H1 (cell line): Measurements from ENCODE around the gene PPP2R3A. TPM values are rescaled to one million over a fixed set of nuclear protein-coding genes. Genes with fewer than 3 reads are reported as not detected.

ENCODE experiments used
- CTCF ChIA-PET: fragments of 300-600 bp; sonication (Branson Sonifier 250); formaldehyde crosslinking; loops from one replicate; lab custom pipeline; 2021; ENCODE audit not compliant: partially characterized antibody; lab: Charles Lee
- POLR2A ChIA-PET: fragments of 300-600 bp; sonication (Branson Sonifier 250); formaldehyde crosslinking; loops from one replicate; lab custom pipeline; 2021; ENCODE audit warnings: inconsistent platforms; ENCODE audit not compliant: partially characterized antibody; lab: Charles Lee
- DNase-seq, 2 experiments: peaks; one replicate each; pipeline versions ENCODE4 v3.0.0 to v3.0.0-alpha.2; 2010 to 2022; ENCODE audit warnings: low spot score in 2 of 2, low read depth in 1 of 2, mixed read lengths in 1 of 2
- FAIRE-seq: peaks from 2 replicates; lab custom pipeline; 2011; peaks lifted over from hg19 to GRCh38; lab: Jason Lieb, UNC
- H2AFZ ChIP-seq: 2 replicates; pipeline ENCODE4 v1.8.1; 2012; ENCODE audit warnings: low read length, inconsistent platforms
- H2AK5ac ChIP-seq: 2 replicates; pipeline ENCODE4 v1.6.1; 2013; ENCODE audit warnings: low read depth, low read length
- H2BK120ac ChIP-seq: replicated peaks from 2 replicates; pipeline ENCODE3; 2013; ENCODE audit warnings: low read depth, low read length, inconsistent platforms
- H2BK12ac ChIP-seq: 2 replicates; pipeline ENCODE4 v1.6.1; 2013; ENCODE audit warnings: low read depth, low read length
- H2BK15ac ChIP-seq: 2 replicates; pipeline ENCODE4 v1.6.1; 2013; ENCODE audit warnings: low read length
- H2BK20ac ChIP-seq: 2 replicates; pipeline ENCODE4 v1.6.1; 2013; ENCODE audit warnings: low read length
- H2BK5ac ChIP-seq: 2 replicates; pipeline ENCODE4 v1.6.1; 2013; ENCODE audit warnings: low read depth, low read length
- H3K14ac ChIP-seq: 2 replicates; pipeline ENCODE4 v1.6.1; 2013; ENCODE audit warnings: inconsistent platforms; ENCODE audit not compliant: insufficient read length
- H3K18ac ChIP-seq: 2 replicates; pipeline ENCODE4 v1.6.1; 2013; ENCODE audit warnings: low read length; ENCODE audit errors: extremely low read depth
- H3K23ac ChIP-seq: 2 replicates; pipeline ENCODE4 v1.6.1; 2013; ENCODE audit warnings: inconsistent platforms; ENCODE audit not compliant: insufficient read length
- H3K23me2 ChIP-seq: 2 replicates; pipeline ENCODE4 v1.6.1; 2013; ENCODE audit warnings: low read depth, low read length
- H3K27ac ChIP-seq: 2 replicates; pipeline ENCODE4 v1.6.1; 2011; ENCODE audit warnings: low read depth, low read length, inconsistent platforms
- H3K27me3 ChIP-seq, 4 experiments: replicated peaks in 1 of 4; 1 replicate in 1 of 4; 2 replicates in 3 of 4; pipeline versions ENCODE4 v1.6.1 to v1.8.1; 2011 to 2013; ENCODE audit warnings: low read length in 3 of 4, mild to moderate bottlenecking in 3 of 4, inconsistent platforms in 2 of 4, mixed read lengths in 2 of 4, moderate library complexity in 1 of 4; ENCODE audit not compliant: control insufficient read depth in 3 of 4, insufficient read depth in 3 of 4; ENCODE audit errors: extremely low read depth in 1 of 4
- H3K36me3 ChIP-seq, 4 experiments: 2 replicates each; pipeline versions ENCODE4 v1.6.1 to v1.8.1; 2011 to 2013; ENCODE audit warnings: mild to moderate bottlenecking in 4 of 4, low read length in 3 of 4, moderate library complexity in 2 of 4, control low read depth in 1 of 4, inconsistent platforms in 1 of 4; ENCODE audit not compliant: insufficient read depth in 4 of 4, control insufficient read depth in 2 of 4
- H3K4ac ChIP-seq: replicated peaks from 2 replicates; pipeline ENCODE3; 2013; ENCODE audit warnings: low read length, low read depth, mixed read lengths, inconsistent platforms; ENCODE audit not compliant: insufficient read length
- H3K4me1 ChIP-seq, 4 experiments: replicated peaks in 1 of 4; 1 replicate in 1 of 4; 2 replicates in 3 of 4; pipeline versions ENCODE4 v1.6.1 to v1.8.1; 2011 to 2013; ENCODE audit warnings: low read length in 3 of 4, inconsistent platforms in 2 of 4, mixed read lengths in 1 of 4; ENCODE audit not compliant: insufficient read depth in 4 of 4, control insufficient read depth in 3 of 4
- H3K4me2 ChIP-seq, 2 experiments: 2 replicates each; pipeline versions ENCODE4 v1.6.1 to v1.8.1; 2011 to 2013; ENCODE audit warnings: low read depth in 2 of 2, low read length in 2 of 2, control low read depth in 1 of 2, inconsistent platforms in 1 of 2, mild to moderate bottlenecking in 1 of 2; ENCODE audit not compliant: insufficient read depth in 1 of 2
- H3K4me3 ChIP-seq, 4 experiments: fragments of 200-600, 300-600 bp in 1 of 4; sonication (generic), shearing (Covaris generic), sonication (Bioruptor Twin) in 1 of 4; 2 replicates each; pipeline versions ENCODE4 v1.5.1 to v1.8.1; 2011 to 2016; ENCODE audit warnings: low read length in 4 of 4, low read depth in 3 of 4, control low read depth in 2 of 4, inconsistent platforms in 2 of 4, mild to moderate bottlenecking in 2 of 4, mixed read lengths in 1 of 4, moderate library complexity in 1 of 4; ENCODE audit not compliant: insufficient read depth in 2 of 4; ENCODE audit errors: extremely low read depth in 1 of 4
- H3K56ac ChIP-seq: replicated peaks from 2 replicates; pipeline ENCODE3; 2013; ENCODE audit warnings: low read depth, mild to moderate bottlenecking, mixed read lengths, low read length, inconsistent platforms; ENCODE audit not compliant: insufficient read length
- H3K79me1 ChIP-seq: 2 replicates; pipeline ENCODE4 v1.6.1; 2013; ENCODE audit warnings: low read depth, low read length, control low read depth
- H3K79me2 ChIP-seq, 2 experiments: 2 replicates each; pipeline versions ENCODE4 v1.6.1 to v1.8.1; 2012 to 2013; ENCODE audit warnings: low read length in 2 of 2, mild to moderate bottlenecking in 2 of 2, inconsistent platforms in 1 of 2; ENCODE audit not compliant: insufficient read depth in 2 of 2, control insufficient read depth in 1 of 2
- H3K9ac ChIP-seq, 4 experiments: replicated peaks in 1 of 4; 1 replicate in 1 of 4; 2 replicates in 3 of 4; pipeline versions ENCODE4 v1.6.1 to v1.8.1; 2011 to 2013; ENCODE audit warnings: low read depth in 3 of 4, low read length in 3 of 4, control low read depth in 2 of 4, mild to moderate bottlenecking in 2 of 4, moderate library complexity in 2 of 4, inconsistent platforms in 1 of 4; ENCODE audit errors: extremely low read depth in 1 of 4
- H3K9me3 ChIP-seq, 2 experiments: 2 replicates each; pipeline versions ENCODE4 v1.6.1 to v1.8.1; 2012 to 2013; ENCODE audit warnings: mild to moderate bottlenecking in 2 of 2, moderate library complexity in 2 of 2, control low read depth in 1 of 2, inconsistent platforms in 1 of 2, low read depth in 1 of 2, low read length in 1 of 2, mixed read lengths in 1 of 2; ENCODE audit not compliant: insufficient read depth in 2 of 2
- H4K20me1 ChIP-seq, 2 experiments: replicated peaks in 1 of 2; 2 replicates each; pipeline versions ENCODE3 to v1.8.1; 2011 to 2013; ENCODE audit warnings: inconsistent platforms in 2 of 2, low read length in 2 of 2, mild to moderate bottlenecking in 1 of 2; ENCODE audit not compliant: insufficient read depth in 2 of 2, control insufficient read depth in 1 of 2
- H4K5ac ChIP-seq: 2 replicates; pipeline ENCODE4 v1.6.1; 2013; ENCODE audit warnings: low read length, low read depth, mixed read lengths, inconsistent platforms; ENCODE audit not compliant: insufficient read length
- H4K8ac ChIP-seq: 2 replicates; pipeline ENCODE4 v1.8.0; 2013; ENCODE audit warnings: mild to moderate bottlenecking, moderate library complexity, low read length, inconsistent platforms; ENCODE audit not compliant: insufficient read depth; ENCODE audit errors: extremely low read depth
- H4K91ac ChIP-seq: replicated peaks from 2 replicates; pipeline ENCODE3; 2013; ENCODE audit warnings: low read length, mixed read lengths, inconsistent platforms; ENCODE audit not compliant: insufficient read length
- ASH2L ChIP-seq: fragments of 200-600, 300-600 bp; sonication (generic); IDR thresholded peaks from one replicate; pipeline ENCODE4 v1.7.1; 2017; ENCODE audit warnings: low read length
- CBX8 ChIP-seq: fragments of 300-800, 300-1000 bp; sonication (generic); IDR thresholded peaks from 2 replicates; pipeline ENCODE4 v1.7.1; 2016; ENCODE audit warnings: low read depth, low read length, borderline replicate concordance
- CEBPB ChIP-seq: IDR thresholded peaks from 2 replicates; pipeline ENCODE4 v1.6.1; 2012; ENCODE audit warnings: low read depth, low read length
- CTCF ChIP-seq, 3 experiments: IDR thresholded peaks; 1 replicate in 2 of 3; 2 replicates in 1 of 3; pipeline versions ENCODE4 v1.5.1 to v1.6.1; 2011; ENCODE audit warnings: low read length in 3 of 3, mild to moderate bottlenecking in 3 of 3, inconsistent platforms in 2 of 3, low read depth in 1 of 3, moderate library complexity in 1 of 3; ENCODE audit not compliant: insufficient read depth in 1 of 3; ENCODE audit errors: control extremely low read depth in 1 of 3
- MAX ChIP-seq: IDR thresholded peaks from 2 replicates; pipeline ENCODE4 v1.6.1; 2012; ENCODE audit warnings: inconsistent platforms
- POU5F1 ChIP-seq: IDR thresholded peaks from 2 replicates; pipeline ENCODE4 v1.6.1; 2011; ENCODE audit warnings: low read depth, mild to moderate bottlenecking, low read length, moderate library complexity
- RAD21 ChIP-seq, 2 experiments: IDR thresholded peaks in 1 of 2; conservative IDR thresholded peaks in 1 of 2; 2 replicates each; pipeline ENCODE4 v1.6.1; 2011; ENCODE audit warnings: low read depth in 2 of 2, low read length in 2 of 2, improper control_type of control experiment in 1 of 2, inconsistent platforms in 1 of 2, mild to moderate bottlenecking in 1 of 2, moderate library complexity in 1 of 2
- TBP ChIP-seq: IDR thresholded peaks from 2 replicates; pipeline ENCODE4 v1.6.1; 2011; ENCODE audit warnings: low read depth, low read length, improper control_type of control experiment
- WGBS, 2 experiments: shearing (Covaris generic) in 1 of 2; methylation state at CpG; one replicate each; pipeline versions ENCODE4 v1.1.6 to v1.1.7; 2013 to 2015; ENCODE audit warnings: low lambda C conversion rate in 2 of 2, mixed read lengths in 2 of 2, inconsistent platforms in 1 of 2, low coverage in 1 of 2, missing lambda C conversion rate in 1 of 2; ENCODE audit not compliant: insufficient replicate concordance in 2 of 2, insufficient coverage in 1 of 2, insufficient read length in 1 of 2; ENCODE audit errors: extremely low coverage in 1 of 2, missing lambda C conversion rate in 1 of 2; 5-methylcytosine and 5-hydroxymethylcytosine counted together
- polyA plus RNA-seq, 7 experiments: library from polyadenylated mRNA; depleted of rRNA in 3 of 7; stranded (reverse) in 5 of 7; unstranded in 2 of 7; fragments of >200 nt in 5 of 7; fragments of 200-250 nt in 2 of 7; gene quantifications; 1 replicate in 5 of 7; 2 replicates in 1 of 7; 4 replicates in 1 of 7; pipeline versions ENCODE4 v1.2.1 to v1.2.3, GENCODE V29; 2011 to 2013; ENCODE audit warnings: missing spikeins in 2 of 7, mixed read lengths in 2 of 7
- total RNA-seq: library from RNA; stranded (reverse); fragmentation: NEBNext Ultra II Directional; extraction: Animal tissue kit (Norgen Biotek cat#: 25700); gene quantifications from 2 replicates; pipeline ENCODE4 v1.2.1, GENCODE V29; 2021

The PPP2R3A gene
- total and polyA plus RNA-seq, 2 of the 8 experiments (the other 6 are each of a cell fraction or from before 2014, with no cell fraction given): 4.1 to 15.2 TPM

GRCh38 chr3:136078421-136079364 lies 113.2 kb downstream of the PPP2R3A start:
- 87% methylated on average over 6 of the region's 6 CpGs; no CpG with 5 or more reads in 1 of the 2 experiments for WGBS, 2 experiments
- H3K9ac ChIP-seq: no peak overlapping the region
- FAIRE-seq (no peak), DNase-seq (no peak)
- H3K23me2 ChIP-seq: no peaks in the 10 kb centered on the region
- H3K27ac ChIP-seq: no peak overlapping the region
- no peak overlapping the region for H2AFZ ChIP-seq
- no peak overlapping the region for H2BK12ac ChIP-seq
- H3K4me1 ChIP-seq: no peaks in the 10 kb centered on the region
- H2BK5ac ChIP-seq: no peak overlapping the region
- no peak overlapping the region for H3K23ac ChIP-seq
- H2BK20ac ChIP-seq: no peak overlapping the region
- CTCF ChIA-PET: interaction anchor here (0.6 to 1.0 kb wide), 2 partner anchors 12 to 623 kb away, joined by 3 read pairs; no protein-coding TSS in a partner anchor
- POLR2A ChIA-PET: no interaction called here
- H3K56ac ChIP-seq: no peak overlapping the region
- H3K4me3 ChIP-seq: no peak overlapping the region
- no peak overlapping the region for H2BK15ac ChIP-seq
- H3K18ac ChIP-seq: no peak overlapping the region
- no peak overlapping the region for H3K4me2 ChIP-seq
- H3K14ac ChIP-seq: no peak overlapping the region
- H3K9me3 ChIP-seq: peaks cover 6% of the 10 kb centered on the region in 2 experiments; a peak in 1 of 4 replicates
- H3K27me3 ChIP-seq: no peaks in the 10 kb centered on the region
- H3K79me2 ChIP-seq: no peaks in the 10 kb centered on the region
- no peak overlapping the region for H3K4ac ChIP-seq
- no peaks in the 10 kb centered on the region for H4K20me1 ChIP-seq
- no peaks in the 10 kb centered on the region for H3K79me1 ChIP-seq
- no peak overlapping the region for H4K8ac ChIP-seq
- H4K5ac ChIP-seq: no peak overlapping the region
- H2BK120ac ChIP-seq: no peak overlapping the region
- H2AK5ac ChIP-seq: no peak overlapping the region
- no peak overlapping the region for H4K91ac ChIP-seq
- peaks cover 0 to 21% (median 5%) of the 10 kb centered on the region in 4 experiments; a peak in 3 of 8 replicates for H3K36me3 ChIP-seq
- peak in 1 of 2 experiments; percentile 39; a peak in 3 of 4 replicates for TF ChIP-seq RAD21 (IDR thresholded peaks at IDR 0.05 in 1 of 2, conservative IDR thresholded peaks at IDR 0.05 in 1 of 2; ENCODE audit: low read depth in 2 of 2, low read length in 2 of 2)
- no peak for TF ChIP-seq CEBPB
- TF ChIP-seq ASH2L: no peak
- TF ChIP-seq CTCF (IDR thresholded peaks at IDR 0.05; ENCODE audit: control extremely low read depth in 1 of 3, insufficient read depth in 1 of 3, low read depth in 1 of 3, low read length in 3 of 3): peak in 1 of 3 experiments; percentile 22; a peak in 2 of 4 replicates
- no peak for TF ChIP-seq TBP
- TF ChIP-seq CBX8: no peak
- TF ChIP-seq MAX: no peak
- TF ChIP-seq POU5F1: no peak
